NK-92 treated with Interleukin-12 subunit alpha and Interleukin-12 subunit beta, amount 100 ng/mL, for 24 hours (cell line): Measurements from ENCODE around the gene CDH12.
"Not testable (repeated sequence)": the region's sequence is repeated elsewhere in the genome, so short reads cannot be mapped to it uniquely, and the experiment has no call there.

Experiments
- DNase-seq: peaks from one replicate; lab custom pipeline; 2025; lab: John Stamatoyannopoulos, UW

The CDH12 gene

DNA sequence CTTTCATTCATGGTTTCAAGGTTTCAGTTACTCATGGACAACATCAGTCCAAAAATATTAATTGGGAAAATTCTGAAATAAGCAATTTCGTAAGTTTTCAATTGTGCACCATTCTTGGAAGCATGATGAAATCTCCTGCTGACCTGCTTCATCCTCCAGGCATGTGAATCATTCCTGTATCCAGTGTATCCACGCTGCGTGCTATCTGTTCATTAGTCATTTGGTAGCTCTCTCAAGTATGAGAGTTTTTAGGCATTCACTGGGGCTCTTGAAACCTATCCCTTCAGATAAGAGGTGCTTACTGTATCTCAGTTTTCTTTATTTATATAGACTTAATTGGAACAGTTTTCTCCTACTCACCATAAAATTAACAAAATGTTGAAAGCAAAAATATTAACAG is 293.0 kb downstream of the CDH12 start:
- no peak for DNase-seq

DNA sequence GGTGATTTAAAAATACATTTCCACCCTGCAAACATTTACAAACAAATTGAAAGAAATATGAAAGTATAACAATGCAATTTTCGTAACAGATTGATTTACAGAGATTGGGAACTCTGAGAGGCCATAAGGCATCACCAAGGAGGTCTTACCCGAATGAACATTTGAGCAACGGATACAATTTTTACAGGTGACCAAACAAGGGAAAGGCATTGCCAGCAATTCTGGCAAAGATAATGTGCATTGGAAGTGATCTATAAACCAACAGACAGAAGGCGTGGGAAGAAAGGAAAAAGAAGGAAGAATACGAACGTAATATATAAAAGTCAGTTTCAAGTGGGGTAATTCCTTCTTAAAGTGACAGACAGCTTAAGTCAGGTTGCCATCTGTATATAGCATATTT is 295.9 kb downstream of the CDH12 start:
- DNase-seq = no peak

DNA sequence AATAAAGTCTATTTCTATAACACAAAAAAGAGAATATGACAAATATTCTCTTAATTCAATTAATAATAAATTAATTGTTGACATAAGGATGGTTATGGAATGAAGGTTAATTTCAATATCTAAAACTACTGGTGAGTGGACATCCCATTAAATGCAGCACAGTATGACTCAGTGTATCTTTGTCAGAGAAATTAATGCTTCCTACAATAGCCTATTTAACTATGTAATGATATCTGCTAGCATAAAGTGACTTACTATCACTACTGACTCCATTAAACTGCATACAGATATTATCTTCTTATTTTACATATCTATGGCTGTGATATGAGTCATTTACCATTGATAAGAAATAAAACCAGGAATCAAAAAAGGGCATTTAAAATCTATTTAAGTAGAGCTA is 298.7 kb downstream of the CDH12 start:
- DNase-seq = no peak

DNA sequence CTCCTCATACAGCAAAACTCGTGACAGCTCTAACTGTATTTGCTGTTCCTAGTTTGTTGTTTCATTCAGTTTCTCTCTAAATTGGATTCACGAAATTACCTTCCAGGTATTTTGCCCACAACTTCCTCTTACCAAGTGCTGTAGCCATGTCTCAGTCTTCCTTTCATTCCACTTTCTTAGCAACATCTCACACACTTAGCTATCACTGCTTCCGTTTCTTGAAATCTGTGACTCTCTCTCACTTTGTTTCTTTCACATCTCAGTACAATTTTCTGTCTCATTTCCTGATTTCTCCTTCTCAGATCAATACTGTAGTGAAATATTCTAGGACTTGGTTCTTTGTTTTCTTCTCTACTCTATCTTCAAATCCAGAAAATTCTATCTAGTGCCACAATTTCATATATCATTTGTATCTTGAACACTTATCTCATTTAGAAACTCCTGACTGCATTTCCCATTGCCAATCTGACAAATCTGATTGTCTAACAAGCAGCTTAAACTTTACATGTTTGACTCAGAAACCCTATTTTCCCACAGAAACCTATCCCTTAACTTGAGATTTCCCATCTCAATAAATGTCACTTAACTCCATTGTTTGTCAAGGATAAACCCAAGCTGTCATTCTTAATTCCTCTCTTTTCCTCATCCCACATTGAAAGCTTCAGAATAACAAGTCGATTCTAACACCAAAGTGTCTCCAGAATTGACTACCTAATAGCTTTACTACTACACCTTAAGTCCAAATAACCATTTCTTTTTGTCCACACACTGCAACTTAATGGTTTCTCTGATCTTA is 303.1 kb downstream of the CDH12 start:
- no peak for DNase-seq

DNA sequence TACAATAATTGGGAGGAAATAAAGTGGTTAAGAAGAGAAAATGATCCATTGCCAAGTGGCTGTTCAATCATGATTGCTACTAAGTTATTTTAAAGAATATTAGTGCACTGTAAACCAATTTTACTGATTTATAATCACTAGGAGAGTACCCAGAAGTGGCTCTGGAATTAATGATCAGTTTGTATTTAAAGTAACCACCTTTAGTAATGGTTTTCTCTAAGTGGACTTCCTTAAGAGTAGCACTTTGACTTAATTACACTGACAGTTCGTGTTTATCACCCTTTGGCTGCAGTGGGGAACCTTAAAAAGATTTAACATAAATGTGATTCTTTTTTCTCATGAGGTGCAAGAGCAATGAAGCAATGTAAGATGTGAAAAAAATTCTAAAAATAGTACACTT is 310.8 kb downstream of the CDH12 start:
- DNase-seq = no peak

DNA sequence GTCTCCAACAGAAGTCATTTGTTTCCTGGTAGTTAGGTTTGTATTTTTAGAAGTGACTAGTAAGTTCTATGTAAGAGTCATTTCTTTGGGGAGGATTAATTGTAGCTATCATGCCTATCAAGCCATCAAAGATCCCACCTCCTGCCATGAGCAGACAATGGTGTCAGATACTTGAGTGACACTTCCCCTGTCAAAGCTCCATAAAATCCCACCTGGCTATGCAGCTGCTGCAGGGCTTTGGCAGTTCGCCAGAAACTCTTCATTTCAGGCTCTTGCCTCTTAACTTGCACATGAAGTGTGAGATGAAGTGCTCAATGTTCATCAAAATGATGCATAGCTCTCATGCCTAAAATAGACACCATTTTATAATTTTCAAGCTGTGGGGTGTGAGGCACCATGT is 312.1 kb downstream of the CDH12 start:
- DNase-seq = no peak

DNA sequence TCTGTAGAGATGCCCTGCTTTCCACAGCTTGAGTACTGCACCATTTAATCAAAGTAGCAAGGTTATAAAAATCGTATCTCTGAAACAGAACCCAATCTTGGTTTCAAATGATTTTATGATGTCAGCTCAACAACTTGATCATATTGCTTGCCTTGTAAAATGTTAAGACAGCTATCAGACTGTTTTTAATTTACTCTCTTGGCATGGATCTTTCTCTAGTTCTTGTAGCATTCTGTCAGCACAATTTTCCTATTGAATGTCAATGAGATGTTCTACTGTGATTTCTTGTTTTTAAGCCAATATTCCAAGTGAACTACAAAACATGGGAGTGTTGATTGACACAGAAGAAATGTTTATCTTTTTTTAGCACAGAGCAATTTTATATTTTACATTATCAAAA is 313.4 kb downstream of the CDH12 start:
- no peak for DNase-seq

DNA sequence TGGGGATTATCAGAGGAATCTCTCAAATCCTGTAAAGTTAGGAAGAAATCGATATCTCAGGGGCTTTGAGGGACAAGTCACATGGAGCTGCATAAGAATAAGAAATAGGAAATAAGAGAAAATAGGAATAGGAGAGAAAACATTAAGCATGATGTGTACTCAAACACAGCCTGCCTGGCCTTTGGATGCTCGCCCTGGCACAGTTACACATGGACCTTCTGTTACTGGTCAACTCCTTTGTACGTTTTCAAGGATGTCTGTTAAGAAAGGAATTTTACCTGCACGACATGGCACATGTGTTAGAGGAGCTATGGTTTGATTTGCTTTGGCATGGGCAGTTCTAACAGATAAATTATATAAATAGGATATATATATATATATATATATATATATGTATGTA is 321.2 kb downstream of the CDH12 start:
- no peak for DNase-seq

DNA sequence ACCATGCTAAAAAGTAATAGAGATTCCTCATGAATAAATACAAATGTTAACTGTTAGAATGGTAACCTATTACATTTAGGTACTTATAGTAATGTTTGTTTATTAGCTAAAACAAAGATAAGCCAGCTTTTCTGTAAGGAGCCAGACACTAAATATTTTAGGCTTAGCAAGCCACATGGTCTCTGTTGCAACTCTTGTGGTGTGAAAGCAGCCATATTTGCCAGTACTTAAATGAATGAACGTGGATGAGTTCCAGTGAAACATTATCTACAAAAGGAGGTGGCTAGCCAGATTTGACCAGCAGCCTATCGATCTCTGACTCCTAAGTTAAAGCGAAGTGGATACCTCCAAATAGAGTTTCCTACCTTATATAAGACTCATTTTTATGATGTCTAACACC is 331.6 kb downstream of the CDH12 start:
- no peak for DNase-seq

DNA sequence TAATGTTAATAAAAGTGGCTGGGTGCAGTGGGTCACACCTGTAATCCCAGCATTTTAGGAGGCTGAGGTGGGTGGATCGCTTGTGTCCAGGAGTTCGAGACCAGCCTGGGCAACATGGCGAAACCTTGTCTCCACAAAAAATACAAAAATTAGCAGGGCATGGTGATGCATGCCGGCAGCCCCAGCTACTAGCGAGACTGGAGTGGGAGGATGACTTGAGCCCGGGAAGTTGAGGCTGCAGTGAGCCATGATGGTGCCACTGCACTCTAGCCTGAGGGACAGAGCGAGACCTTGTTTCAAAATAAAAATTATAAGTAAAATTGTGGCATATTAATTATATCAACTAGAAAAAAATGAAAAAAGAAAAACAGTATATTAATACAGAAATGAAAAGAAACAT is 336.6 kb downstream of the CDH12 start:
- not testable (repeated sequence) for DNase-seq

DNA sequence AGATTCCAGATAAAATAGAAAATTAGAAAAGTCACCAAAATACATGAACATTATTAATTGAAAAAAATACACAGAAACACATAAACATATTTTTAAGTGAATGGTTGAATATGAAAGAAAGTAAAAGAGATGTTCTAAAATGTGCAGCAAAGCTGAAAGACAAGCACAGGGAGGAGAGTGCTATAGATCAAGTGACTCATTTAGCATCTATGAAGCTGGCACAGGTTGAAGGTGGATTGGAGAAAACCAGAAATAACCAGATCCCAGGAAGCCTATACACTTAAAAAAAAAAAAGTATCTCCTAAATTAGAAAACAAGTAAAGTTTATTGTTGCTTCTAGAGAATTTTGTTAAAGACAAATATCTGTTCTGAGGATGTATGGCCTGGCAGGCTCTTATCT is 338.9 kb downstream of the CDH12 start:
- DNase-seq = no peak

DNA sequence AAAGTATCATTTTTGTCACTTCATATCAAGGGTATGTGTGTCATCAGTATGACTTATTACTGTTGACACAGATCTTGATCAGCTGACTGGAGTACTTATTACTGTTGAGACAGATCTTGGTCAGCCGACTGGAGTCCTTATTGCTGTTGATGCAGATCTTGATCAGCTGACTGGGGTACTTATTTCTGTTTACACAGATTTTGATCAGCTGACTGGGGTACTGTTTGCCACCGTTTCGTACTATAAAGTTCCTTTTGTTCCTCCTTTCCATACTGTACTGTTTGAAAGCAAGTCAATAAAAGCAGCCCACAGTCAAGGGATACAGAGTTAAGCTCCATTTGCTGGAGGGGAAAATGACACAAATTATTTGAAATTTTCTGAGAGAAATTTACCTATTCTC is 347.3 kb downstream of the CDH12 start:
- DNase-seq = no peak

DNA sequence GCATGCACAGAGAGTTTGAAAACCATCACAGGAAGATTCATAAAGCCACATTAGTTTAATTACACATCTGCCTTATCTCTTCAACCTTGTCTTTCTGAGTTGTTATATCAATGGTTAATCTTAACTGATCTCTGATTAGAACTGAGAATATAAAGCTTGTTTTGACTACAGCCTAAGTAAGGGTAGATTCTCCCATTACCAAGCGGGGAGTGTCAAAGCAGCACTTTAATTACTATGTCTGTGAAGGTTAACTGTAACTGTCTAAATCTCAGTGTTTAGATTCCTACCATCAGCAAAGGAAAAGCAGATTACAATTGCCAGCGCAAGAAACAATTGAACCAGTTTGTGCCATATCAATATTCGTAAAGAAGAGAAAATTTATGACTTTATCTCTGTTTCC is 348.7 kb downstream of the CDH12 start:
- no peak for DNase-seq

DNA sequence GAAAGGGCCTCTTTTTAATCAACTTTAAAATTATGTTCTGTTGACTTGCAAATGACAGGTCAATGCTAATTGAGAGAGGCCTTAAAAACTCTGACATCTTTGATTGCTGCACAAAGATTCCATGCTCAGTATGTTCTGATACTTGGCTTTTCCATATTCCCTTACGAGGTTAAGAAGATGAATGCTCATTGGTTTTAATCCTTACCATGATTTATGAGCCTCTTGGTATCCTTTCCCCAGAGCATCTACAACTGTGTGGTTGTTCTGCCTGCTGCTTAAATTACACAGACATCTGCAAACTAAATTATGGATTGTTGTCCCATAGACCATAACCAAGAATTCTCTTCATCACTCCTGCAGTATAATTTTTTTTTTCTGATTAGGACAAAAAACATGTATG is 352.6 kb downstream of the CDH12 start:
- no peak for DNase-seq

DNA sequence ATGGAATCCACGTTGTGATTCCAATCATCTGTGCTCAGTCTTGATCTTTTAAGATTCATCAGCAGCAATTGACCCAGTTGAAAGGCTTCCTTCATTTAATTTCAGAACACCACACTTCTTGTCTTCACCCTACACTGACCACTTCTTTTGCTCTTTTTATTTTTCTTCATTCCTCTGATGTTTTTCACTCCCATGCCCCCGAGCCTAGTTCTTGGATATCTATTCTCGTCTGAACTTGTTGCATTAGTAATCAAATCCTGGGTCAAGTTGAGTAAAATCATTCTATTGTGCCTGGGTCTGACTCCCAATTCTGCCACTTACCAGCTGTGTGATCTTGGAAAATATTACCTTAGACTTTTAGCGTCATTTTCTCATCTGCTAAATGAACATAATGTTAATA is 356.5 kb downstream of the CDH12 start:
- no peak for DNase-seq

DNA sequence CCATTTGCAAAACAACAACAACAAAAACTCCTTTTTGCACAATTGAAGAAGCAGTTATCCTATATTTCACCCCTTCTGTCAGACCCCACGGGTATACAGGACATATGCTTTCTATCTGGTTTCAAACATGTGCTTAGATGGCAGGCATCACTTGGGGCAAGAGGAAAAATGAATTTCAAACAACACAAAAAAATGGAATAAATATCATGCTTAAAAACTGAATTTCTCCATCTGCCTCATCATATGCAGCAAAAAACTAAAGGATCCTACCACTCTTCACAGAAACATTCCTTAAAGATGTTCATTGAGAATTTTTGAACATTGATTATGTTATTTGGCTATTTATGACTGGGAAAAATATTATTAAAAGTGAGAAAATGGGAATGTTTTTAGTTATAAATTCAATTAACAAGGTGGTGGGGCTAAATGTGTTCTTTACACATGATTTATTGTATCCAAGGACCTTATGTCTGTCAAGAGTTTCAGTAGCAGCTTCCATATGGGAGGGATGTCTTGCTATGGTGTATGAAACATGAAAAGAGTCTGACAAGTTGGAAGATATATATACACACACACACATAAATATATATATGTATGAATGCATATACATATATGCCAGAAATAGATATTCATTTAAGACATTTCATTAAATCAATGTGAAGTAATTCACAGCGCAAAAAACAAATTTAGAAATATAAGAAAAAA is 358.0 kb downstream of the CDH12 start:
- DNase-seq = no peak

DNA sequence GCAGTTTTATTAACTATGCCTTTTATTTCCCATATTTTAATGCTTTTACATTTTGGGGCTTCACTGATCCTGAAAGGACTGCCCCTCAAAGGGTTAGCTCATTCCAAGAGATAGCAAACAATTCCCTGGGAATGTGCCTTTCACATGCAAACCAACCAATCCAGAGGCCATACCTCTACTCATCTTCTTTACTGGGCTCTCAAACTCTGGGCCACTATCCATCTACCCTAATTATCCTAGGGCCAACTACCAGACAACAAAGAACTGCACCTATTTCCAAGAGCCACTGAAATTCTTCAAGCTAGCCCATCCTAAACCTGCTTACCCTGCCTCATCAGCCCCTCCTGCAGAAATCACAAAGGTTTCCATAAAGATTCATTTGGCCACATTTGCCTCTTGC is 364.7 kb downstream of the CDH12 start:
- no peak for DNase-seq

DNA sequence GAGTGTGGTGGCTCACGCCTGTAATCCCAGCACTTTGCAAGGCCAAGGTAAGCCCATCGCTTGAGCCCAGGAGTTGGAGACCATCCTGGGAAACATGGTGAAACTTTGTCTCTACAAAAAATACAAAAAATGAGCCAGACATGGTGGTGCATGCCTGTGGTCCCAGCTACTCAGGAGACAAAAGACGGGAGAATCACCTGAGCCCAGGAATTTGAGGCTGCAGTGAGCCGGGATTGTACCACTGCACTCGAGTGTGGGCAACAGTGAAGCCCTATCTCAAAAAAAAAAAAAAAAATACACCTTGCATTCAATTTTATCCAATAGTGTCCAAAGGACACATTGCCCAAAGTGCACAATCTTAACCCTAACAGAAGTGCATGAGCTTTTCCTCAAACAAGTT is 372.8 kb downstream of the CDH12 start:
- no peak for DNase-seq

DNA sequence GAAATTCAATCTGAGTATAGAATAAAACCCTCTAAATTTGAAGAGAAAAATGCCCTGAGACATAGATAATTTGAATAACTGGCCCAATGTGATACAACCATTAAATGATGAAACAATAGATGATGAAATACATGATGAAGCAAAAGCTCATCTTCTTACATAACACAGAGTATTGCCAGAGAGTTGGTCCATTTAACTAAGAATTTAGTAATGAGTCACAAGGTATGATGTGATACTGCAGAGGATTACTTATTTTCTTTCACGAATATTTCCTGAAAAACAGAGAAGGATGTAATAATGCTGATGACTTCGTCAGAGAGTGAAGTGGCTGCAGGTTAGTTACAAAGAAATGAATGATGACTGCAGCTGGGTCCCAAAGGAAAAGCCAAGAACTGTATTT is 379.3 kb downstream of the CDH12 start:
- DNase-seq = no peak

DNA sequence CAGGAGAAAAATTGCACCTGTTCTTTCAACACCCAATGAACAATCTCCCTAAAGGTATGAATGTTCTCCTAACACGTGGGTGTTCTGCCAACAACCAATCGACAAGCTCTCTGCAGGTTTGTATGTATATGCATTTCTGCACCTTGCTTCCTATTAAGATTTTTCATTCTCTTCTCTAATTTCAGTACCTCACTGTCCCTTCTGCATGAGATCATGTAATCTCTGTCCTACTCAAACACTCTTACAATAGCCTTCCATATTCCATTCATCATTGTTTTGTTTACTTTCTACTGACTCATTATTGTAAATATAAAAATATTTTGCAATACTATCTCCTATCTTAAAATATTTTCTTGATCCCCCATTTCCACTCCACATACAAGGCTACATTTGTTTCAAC is 382.0 kb downstream of the CDH12 start:
- no peak for DNase-seq

DNA sequence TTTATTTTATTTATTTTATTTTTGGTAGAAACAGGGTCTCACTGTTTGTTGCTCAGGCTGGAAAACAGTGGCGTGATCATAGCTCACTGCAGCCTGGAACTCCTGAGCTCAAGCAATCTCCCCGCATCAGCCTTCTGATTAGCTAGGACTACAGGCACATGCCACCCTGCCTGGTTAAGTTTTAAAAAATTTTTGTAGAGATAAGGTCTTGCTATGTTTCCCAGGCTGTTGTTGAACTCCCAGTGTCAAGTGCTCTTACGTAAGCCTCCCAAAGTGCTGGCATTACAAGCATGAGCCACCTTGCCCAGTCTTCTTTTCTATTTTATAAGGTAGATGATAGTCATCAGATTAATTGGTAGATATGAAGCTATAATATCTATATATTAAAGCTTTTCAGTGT is 382.7 kb downstream of the CDH12 start:
- DNase-seq = no peak

DNA sequence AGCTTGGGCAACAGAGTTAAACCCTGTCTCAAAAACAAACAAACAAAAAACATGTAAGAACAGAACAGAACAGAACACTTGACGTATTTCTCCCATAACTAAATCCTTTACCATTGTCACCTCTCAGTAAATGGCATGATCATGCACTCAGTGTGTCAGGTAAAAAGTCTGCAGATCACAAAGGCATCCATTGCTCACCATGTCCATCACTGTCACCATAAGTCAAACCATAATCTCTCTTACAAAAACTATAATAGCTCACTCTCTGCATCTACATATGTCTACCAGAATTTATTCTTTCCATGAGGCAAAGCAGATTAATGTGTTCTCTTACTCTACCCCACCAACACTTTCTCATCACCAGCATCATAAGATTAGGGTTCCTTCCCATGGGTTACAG is 387.5 kb downstream of the CDH12 start:
- no peak for DNase-seq

DNA sequence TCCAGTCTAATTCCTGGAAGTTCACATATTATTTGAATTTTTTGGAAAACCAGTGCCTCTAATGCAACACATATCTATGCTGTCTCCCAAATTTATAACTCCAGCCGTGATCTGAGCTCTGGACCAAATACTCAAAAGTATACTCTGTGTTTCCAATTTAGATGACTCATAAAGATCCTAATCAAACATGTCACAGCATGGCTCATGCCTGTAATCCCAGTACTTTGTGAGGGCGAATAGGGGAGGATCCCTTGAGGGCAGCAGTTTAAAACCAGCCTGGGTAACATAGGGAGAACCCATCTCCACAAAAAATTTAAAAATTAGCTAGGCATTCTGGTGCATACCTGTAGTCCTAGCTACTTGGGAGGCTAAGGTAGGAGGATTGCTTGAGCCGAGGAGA is 388.0 kb downstream of the CDH12 start:
- no peak for DNase-seq

DNA sequence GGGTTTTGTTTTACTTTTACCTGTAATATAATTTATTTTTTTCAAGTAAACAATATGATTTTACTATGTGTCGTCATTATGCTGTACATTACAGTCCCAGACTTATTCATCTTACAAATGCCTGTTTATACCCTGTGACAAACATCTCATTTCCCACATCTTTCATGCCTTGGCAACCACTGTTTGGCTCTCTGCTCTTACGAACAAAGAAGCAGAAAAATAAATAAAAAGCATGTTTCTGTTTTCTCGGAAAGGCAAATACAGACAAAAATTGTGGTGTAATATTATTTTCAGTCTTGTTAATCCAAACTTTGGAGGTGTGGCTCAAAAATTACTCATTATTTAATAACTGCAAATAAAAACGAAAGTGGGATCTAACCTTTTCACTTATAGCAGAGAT is 393.0 kb downstream of the CDH12 start:
- no peak for DNase-seq
